Glutamatergic neuron (in vitro differentiated cells): ENCODE data around the gene EFCAB6. TPM values are rescaled to one million over a fixed set of nuclear protein-coding genes. Genes with fewer than 3 reads are reported as not detected.

Experiments used
- DNase-seq: peaks from one replicate; pipeline ENCODE4 v3.0.0; 2022
- H3K27ac Mint-ChIP-seq: one replicate; pipeline ENCODE4 v1.8.0; 2020; ENCODE audit warnings: mild to moderate bottlenecking, mixed read lengths, inconsistent platforms; ENCODE audit not compliant: unreplicated experiment
- H3K27me3 Mint-ChIP-seq: one replicate; pipeline ENCODE4 v1.8.0; 2020; ENCODE audit warnings: mild to moderate bottlenecking, moderate library complexity, mixed read lengths, inconsistent platforms; ENCODE audit not compliant: unreplicated experiment
- H3K36me3 Mint-ChIP-seq: one replicate; pipeline ENCODE4 v1.8.0; 2020; ENCODE audit warnings: mild to moderate bottlenecking, mixed read lengths, inconsistent platforms; ENCODE audit not compliant: unreplicated experiment
- H3K4me1 Mint-ChIP-seq: one replicate; pipeline ENCODE4 v1.8.0; 2020; ENCODE audit warnings: mild to moderate bottlenecking, low read depth, mixed read lengths, inconsistent platforms; ENCODE audit not compliant: unreplicated experiment
- H3K4me3 Mint-ChIP-seq: one replicate; pipeline ENCODE4 v1.8.0; 2020; ENCODE audit warnings: mild to moderate bottlenecking, mixed read lengths, inconsistent platforms; ENCODE audit not compliant: unreplicated experiment
- H3K9me3 Mint-ChIP-seq: one replicate; pipeline ENCODE4 v1.8.0; 2020; ENCODE audit warnings: mild to moderate bottlenecking, moderate library complexity, mixed read lengths, inconsistent platforms; ENCODE audit not compliant: unreplicated experiment
- total RNA-seq: library from RNA; stranded (reverse); fragmentation: NEBNext Ultra II Directional; extraction: Animal tissue kit (Norgen Biotek cat#: 25700); gene quantifications from one replicate; pipeline ENCODE4 v1.2.1, GENCODE V29; 2021; ENCODE audit not compliant: unreplicated experiment
- TF ChIP-seq, protein P1 (sequence below): fragments of 200-600 bp; sonication (generic); IDR thresholded peaks from one replicate; pipeline ENCODE4 v1.5.0; 2021; ENCODE audit not compliant: partially characterized antibody, unreplicated experiment

EFCAB6 gene
- total RNA-seq, 1 donor from 2014 or later: 0.96 TPM

DNA sequence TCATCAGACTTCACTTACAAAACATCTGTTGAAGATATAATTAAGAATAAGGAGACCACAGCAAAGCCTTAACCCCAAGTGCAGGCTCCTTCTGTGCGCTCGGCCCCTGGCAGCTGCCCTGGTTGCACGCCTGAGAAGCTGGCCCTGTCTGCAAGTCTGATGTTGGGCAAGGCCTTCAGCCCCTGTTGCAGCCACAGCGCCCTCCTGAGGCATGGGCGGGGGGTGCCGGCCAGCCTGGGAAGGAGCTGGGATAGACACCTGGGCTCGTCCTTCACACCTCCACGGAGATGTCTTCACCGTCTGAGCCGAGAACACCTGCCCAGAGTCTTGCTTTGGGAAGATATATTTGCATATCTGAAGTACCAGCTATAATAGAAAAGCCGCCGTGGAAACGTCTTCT lies 296.2 kb downstream of the EFCAB6 start:
- Mint-ChIP-seq H3K27me3 (peaks cover 2% of the 10 kb centered on the region), H3K4me1 (no peaks in the 10 kb centered on the region), H3K27ac (no peak overlapping the region), H3K36me3 (no peaks in the 10 kb centered on the region), H3K9me3 (no peaks in the 10 kb centered on the region), H3K4me3 (no peak overlapping the region)
- TF ChIP-seq, protein P1, sequence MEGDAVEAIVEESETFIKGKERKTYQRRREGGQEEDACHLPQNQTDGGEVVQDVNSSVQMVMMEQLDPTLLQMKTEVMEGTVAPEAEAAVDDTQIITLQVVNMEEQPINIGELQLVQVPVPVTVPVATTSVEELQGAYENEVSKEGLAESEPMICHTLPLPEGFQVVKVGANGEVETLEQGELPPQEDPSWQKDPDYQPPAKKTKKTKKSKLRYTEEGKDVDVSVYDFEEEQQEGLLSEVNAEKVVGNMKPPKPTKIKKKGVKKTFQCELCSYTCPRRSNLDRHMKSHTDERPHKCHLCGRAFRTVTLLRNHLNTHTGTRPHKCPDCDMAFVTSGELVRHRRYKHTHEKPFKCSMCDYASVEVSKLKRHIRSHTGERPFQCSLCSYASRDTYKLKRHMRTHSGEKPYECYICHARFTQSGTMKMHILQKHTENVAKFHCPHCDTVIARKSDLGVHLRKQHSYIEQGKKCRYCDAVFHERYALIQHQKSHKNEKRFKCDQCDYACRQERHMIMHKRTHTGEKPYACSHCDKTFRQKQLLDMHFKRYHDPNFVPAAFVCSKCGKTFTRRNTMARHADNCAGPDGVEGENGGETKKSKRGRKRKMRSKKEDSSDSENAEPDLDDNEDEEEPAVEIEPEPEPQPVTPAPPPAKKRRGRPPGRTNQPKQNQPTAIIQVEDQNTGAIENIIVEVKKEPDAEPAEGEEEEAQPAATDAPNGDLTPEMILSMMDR: no peak
- DNase-seq: no peak

DNA sequence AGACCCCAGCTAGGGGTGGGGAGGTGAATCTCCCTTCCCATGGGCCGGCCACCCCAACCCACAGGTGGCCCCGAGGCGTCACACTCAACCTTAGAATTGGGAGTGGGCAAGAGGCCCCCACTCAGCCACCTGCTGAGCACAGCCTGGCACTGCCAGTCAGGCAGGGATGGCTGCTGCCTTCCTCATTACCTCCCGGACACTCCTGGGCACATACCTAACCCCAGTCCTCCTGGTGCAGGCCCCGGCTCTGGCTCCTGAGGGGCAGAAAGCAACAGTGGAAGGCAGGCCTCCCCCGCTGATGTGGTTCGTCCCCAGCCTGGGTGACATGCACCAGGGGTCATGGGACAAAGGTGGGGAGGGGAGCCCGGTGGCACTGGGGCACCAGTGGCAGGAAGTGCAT lies 296.7 kb downstream of the EFCAB6 start:
- DNase-seq: no peak
- H3K27ac Mint-ChIP-seq: no peak overlapping the region
- TF ChIP-seq, protein P1: no peak
- H3K4me3 Mint-ChIP-seq: no peak overlapping the region
- no peaks in the 10 kb centered on the region for H3K9me3 Mint-ChIP-seq
- H3K36me3 Mint-ChIP-seq: no peaks in the 10 kb centered on the region
- no peaks in the 10 kb centered on the region for H3K4me1 Mint-ChIP-seq
- H3K27me3 Mint-ChIP-seq: peaks cover 2% of the 10 kb centered on the region

DNA sequence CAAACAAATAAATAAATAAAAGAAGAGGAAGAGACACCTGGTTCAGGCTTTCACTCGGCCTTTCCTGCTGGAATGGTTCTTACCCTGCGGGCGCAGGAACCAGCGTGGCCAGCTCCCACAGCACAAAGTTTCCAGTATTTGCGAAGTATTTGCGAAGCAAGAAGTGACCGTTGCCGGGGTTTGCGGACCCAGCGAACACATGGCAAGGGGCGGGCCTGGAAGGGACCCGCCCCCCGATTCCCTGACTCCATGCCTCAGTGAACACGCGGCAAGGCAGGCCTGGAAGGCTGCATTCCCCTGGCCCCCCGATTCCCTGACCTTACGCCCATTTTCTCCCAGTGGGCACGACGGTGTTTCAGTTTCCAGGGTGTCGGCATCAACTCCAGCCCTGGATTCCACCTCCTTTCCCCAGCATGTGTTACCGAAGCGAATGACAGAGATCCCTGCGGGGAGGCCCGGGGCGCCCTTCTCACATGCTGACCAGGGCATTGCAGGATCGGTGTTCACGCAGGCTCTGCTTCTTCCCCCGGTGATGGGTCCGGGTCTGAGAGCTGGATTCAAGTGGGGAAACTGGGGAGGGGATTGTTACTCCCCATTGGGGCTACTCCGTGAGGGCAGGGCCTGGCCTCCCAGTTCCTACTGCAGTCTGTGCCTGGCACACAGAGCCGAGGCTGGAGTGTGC lies 297.5 kb downstream of the EFCAB6 start:
- peaks cover 2% of the 10 kb centered on the region for H3K27me3 Mint-ChIP-seq
- no peak for DNase-seq
- no peak overlapping the region for H3K27ac Mint-ChIP-seq
- H3K9me3 Mint-ChIP-seq: no peaks in the 10 kb centered on the region
- no peak overlapping the region for H3K4me3 Mint-ChIP-seq
- no peaks in the 10 kb centered on the region for H3K4me1 Mint-ChIP-seq
- no peaks in the 10 kb centered on the region for H3K36me3 Mint-ChIP-seq
- TF ChIP-seq, protein P1: no peak

DNA sequence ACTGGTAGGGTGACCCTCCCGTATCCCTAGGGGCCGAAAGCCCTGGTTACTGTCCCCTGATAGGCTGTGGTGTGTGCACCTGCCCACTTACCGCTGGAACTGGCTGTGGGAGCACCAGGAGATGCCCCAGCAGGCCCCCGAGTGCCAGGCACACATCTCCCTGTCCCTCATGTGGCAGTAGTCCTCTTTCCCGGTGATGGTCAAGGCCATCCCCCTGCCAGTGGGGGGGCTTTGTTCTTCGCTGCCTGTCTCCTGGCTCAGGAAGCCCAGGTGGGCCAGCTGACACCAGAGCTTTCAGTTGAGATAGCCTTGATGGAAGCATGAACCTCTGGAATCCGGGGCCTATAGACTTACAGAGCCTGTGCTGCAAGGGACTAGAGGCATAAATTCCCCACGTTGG lies 299.8 kb downstream of the EFCAB6 start:
- DNase-seq: no peak
- TF ChIP-seq, protein P1: no peak
- Mint-ChIP-seq H3K36me3 (no peaks in the 10 kb centered on the region), H3K4me3 (no peak overlapping the region), H3K4me1 (no peaks in the 10 kb centered on the region), H3K27ac (no peak overlapping the region), H3K27me3 (peaks cover 2% of the 10 kb centered on the region), H3K9me3 (peaks cover 2% of the 10 kb centered on the region)

DNA sequence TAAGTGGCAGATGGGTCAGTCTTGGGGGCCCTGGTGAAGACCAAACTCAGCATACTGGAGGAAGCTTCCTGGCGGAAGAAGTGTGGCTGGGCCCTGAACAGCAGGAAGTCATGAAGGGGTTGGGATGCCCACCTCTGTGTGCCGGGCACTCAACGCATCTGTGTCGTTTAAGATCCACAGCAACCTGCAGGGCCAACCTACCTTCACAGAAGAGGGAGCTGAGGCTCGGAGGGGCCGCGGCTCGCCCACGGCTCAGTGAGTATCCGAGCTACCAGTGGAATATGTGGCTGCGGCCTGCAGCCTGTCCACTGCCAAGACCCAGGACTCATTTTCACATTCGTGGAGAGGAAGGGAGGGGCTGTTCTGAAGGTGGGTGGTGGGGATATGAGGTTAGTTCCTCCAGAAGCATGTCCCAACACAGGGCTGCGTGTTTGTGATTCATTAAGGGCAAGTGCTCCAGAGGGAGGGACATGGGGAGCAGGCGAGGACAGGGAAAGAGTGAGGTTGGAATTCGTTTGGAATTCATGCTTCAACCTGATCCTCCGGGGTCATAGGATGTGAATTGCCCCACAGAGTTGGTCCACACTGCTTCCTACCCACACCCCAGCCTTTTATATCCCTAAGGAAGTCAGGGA lies 300.7 kb downstream of the EFCAB6 start:
- DNase-seq: no peak
- H3K9me3 Mint-ChIP-seq: peaks cover 2% of the 10 kb centered on the region
- no peaks in the 10 kb centered on the region for H3K4me1 Mint-ChIP-seq
- no peak overlapping the region for H3K27ac Mint-ChIP-seq
- H3K27me3 Mint-ChIP-seq: no peaks in the 10 kb centered on the region
- no peak overlapping the region for H3K4me3 Mint-ChIP-seq
- H3K36me3 Mint-ChIP-seq: no peaks in the 10 kb centered on the region
- TF ChIP-seq, protein P1: no peak
